HG03342 (cell line): Measurements from ENCODE around the gene MEN1.
A peak's percentile ranks its signal among the peaks of the same experiment; 100 is the strongest.

Experiments
- ATAC-seq: cut with Tn5 transposase; IDR thresholded peaks from one replicate; pipeline ENCODE4 v1.9.1; 2021; ENCODE audit warnings: mild to moderate bottlenecking, moderate library complexity; ENCODE audit not compliant: unreplicated experiment

Gene MEN1

DNA sequence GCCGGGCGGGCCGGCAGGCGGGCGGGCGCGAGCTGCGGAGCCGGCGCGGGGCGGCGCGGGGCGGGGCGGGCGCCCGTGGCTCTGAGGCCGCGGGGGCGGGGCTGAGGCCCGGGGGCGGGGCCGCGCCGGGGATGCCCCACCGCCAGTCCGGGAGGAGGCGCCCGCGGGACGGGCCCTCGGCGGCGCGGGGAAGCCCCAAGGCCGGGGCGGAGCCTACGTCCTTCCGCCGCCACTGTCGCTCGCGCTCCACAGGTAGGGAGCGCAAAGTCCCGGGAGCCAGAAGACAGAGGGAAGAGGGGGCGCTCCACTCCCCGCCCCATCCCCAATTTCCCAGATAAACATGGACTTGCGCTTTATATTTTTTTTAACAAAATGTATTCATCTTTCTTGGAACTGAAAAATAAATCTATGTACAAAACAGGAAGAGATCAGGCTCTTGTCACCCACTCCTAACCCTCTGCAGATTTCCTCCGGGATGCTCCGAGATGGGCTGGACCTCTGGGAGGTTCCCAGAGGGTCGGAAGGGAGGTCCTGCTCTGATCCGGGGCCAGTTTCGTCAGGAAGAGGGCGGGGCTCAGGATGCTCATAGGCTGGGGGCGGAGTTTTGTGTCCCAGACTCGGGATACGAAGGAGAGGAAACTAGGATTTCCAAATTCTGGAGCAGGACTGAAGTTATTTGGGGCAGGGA lies 7.0 kb downstream of the MEN1 start, which contains the start of gene MAP4K2:
Gene MAP4K2, minus strand, starts transcription at position 57 of the 688 bp plus-strand sequence. CDS start 65 bp downstream, outside the sequence.
- peak; percentile 56 for ATAC-seq

DNA sequence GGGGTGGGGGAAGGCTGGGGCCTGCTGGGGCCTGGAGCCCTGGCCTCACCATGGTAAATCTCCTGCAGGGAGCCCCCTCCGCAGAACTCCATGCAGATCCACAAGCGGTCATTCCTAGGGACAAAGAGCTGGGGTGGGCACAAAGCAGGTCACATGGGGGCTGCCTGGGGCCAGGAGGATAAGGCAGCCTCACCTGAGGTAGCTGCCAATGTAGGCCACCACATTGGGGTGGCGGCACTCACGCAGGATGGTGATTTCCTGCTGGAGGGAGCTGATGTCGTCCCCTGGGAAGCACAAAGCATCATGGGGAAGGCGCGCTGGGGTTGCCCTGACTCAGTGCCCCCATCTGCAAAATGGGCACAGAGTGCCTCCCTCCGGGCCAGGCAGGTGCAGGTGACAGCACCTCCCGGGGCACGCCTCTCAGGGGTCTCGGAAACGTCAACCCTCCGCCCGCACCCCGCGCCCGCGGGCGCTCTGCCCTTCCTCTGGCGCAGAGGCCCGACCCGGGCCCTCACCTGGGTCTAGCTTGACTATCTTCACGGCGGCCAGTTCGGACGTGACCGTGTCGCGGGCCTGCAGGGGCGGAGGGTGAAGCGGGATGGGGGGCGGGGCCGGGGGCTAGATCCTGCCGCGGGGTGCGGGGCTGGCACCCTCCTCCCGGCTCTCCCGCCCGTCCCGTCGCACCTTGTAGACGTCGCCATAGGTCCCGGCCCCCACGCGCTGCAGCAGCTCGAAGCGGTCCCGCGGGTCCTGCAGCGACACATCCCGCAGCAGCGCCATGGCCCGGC lies 7.8 kb downstream of the MEN1 start:
- ATAC-seq = peak; percentile 19

DNA sequence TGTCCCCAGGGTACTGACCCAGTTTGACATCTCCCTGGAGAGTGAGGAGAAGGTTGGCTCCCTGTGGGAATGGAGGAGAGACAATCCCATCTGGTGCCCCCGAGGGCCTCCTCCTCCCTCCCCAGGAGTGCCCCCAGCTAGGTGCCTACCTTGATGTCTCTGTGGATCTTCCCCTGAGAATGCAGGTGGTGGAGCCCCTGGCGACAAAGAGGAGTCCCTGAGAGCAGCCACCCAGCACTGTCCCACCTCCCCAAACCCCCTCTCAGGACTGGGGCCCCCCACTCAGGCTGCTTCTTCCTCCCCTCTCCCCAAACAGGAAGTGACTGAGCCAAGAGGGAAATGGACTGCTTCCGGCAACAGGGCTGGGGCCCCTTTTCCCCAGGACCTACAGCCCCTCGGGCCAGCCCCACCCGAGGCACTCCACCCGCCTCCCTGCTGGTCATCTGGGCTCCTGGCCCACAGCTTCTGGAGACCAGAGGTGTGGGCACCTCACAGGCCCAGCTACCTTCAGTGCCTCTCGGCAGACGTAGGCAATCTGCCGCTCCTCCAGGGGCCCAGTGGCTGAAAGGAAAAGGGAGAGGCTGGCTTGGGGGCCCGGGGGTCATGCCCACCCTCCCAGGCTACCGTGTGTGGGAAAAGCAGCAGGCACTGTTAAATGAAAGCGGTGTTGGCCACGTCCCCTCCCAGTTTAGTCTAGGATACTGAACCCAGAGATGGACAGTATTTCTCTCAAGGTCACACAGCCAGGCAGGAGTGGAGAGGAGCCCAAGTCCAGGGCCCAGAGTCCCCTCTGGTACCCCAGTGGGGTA lies 8.6 kb downstream of the MEN1 start:
- ATAC-seq = no peak

DNA sequence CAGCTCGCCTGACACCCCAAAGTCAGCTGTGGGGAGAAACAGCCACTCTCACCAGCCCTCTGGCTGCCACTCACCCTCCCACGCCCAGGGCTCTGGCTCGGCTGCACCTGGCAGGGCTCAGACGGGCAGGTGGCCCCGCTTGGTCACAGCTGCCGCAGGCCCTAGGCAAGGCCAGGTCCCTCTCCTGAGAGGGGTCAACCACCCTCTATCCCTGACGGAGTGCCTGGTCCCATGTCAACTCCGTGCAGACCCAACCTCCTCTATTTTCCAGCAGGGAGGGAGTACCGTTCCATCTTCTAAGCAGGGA lies 9.2 kb downstream of the MEN1 start:
- no peak for ATAC-seq

DNA sequence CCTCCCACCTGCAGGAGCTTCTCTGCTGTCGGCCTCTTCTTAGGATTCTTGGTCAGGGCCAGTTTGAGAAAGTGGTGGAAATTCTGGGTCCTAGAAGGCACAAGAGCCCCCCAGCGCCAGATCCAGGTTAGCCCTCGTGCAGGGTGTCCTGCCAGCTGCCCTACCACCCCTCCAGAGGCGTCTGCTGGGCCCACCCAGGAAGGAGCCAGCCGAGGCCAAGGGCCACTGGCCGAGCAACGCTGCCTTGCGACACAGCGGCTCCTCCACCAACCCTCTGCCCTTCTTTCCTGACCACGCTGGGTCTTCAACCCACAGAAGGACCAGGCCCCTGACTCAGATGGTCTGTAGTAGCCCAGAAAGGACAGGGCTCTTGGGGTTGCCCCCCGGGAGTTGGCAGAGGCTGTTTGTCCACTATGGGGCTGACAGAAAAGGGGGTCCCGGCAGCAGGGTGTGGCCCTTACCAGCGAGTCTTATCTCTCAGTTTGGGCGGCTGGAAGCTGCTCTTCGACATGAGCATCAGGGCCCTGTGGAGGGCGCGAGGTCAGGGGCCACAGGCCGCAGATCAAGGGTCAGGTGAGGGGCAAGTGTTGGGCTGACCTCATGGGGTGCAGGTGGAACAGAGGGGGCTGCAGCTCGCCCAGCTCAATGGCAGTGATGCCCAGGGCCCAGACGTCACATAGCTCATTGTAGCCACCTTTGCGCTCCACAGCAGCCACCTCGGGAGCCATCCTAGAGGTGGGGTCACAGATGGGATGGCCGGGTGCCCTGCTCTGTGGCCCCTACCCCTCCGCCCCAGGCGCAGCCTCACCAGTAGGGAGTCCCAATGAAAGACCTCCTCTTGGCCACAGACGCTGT lies 9.8 kb downstream of the MEN1 start:
- ATAC-seq = no peak

DNA sequence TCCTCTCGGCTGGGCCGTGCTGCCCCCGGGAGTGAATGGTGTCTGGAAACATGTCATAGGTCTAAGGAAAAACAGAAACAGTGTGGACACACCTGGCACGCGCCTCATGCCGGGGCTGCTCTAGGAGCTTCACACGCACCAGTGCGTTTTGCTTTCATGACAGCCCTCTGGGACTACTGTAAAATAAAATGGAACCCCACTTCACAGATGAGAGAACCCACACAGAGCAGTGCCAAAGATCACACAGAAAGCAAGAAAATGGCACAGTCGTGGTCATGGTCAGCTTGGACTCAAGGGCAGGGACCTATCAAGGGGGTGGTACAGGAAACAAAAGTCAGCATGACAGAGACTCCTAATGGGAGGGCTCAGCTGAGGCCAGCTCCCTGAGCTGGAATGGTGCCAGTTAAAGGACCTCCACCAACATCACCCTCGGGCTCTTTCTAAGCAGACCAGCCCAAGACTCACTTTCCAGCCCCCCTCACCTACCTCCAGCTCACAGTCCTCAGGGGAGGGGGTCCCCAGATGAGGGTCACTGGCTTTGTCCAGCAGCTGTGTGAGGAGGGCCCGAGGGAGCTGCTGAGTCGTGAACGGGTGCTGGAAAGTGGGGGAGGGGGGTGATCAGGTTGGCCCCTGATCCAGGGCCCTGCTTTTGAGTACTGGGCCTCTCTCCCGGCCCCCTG lies 10.6 kb downstream of the MEN1 start:
- no peak for ATAC-seq

DNA sequence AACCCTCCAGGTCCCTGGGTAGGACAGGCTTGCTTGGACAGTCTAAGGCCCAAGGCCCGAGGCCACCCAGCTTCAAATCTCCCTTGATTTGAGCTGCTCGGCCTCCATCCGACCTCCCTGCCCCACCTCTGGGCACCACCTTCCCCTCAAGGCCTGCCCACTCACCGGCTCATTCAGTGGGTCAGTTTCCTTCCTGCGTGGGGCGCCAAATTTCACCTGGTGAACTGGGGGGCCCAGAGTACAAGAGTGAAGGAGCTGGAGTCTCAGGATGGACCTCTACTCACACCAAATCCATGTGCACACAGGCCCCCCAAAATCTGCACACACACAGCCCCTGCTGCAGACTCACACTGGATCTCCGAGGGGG lies 11.1 kb downstream of the MEN1 start:
- no peak for ATAC-seq

DNA sequence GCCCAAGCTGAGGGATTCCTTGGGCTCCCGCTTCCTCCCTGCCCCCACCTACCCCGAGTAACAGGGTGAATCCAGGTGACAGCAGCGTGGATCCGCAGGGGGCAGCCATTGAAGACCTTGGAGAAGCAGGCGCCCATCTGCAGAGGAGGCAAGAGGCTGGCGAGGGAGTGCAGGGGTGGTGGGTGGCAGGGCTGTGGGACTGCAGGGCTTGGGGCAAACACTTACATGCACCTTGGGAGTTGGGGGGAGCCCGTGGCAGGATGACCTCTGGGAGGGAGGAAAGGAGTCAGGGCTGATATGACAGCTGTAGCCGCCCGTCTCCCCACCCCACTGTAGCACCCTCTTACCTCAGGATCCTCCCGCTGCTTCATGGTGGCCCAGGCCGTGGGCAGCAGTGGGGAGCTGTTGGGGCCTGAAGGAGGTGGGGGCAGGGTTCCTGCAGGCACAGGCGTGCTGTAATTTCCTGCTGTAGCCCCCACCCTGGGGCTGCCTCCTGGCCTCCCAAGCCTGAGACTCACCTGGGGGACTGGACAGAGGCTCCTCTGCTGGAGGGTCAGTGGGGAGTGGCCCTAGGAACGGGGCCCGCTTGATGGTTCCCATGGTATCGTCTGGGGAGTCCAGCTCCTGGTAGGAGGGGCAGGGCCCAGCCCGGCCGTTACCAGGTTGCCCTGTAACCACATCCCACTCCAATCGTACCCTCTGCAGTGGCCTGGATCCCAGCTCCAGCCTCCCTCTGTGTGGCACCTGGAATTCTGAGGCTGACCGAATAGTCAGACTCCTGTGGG lies 13.4 kb downstream of the MEN1 start:
- no peak for ATAC-seq

DNA sequence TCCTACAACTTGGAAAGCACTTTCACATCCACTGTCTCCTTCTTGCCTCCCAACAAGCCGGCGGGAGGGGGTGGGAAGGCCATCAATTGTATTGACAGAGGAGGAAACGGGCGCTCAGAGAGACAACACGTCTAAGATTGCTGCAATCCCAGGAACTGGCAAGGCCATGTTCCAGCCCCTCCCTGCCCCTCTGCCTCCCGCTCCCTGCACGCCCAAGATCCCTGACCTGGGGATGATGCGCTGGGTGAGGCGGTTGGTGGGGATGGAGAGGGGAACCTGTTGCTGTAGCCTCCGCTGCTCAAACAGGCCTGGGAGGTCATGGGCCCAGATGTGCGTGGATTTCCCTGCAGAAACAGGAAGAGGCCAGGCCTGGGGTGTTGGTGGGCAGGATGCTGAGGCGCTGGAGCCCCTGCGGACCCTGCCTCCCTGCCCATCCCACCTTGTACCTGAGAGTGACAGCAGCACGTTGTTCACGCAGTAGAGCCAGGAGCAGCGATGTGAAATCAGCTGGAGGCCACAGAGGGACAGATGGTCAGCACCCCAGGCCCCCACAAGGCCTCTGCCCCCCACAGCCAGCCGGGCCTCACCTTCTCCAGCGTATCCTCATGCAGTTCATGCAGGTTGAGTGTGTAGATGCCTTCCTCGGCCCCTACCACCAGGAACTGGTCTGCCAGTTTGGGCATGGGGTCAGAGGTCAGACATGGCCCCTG lies 14.1 kb downstream of the MEN1 start:
- no peak for ATAC-seq

DNA sequence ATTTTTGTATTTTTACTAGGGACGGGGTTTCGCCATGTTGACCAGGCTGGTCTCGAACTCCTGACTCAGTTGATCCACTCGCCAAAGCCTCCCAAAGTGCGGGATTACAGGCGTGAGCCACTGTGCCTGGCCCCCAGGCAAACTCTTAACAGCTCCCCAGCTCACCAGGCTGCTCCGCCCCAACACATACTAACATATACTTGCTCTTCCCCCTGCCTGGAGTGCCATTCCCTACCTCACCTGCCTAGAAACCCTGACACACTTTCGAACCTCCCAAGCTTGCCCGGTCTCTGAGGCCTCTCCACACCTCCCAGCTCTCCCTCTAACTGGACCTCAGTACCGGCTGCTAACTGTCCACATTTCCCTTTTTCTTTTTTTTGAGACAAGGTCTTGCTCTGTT lies 15.8 kb downstream of the MEN1 start:
- no peak for ATAC-seq

DNA sequence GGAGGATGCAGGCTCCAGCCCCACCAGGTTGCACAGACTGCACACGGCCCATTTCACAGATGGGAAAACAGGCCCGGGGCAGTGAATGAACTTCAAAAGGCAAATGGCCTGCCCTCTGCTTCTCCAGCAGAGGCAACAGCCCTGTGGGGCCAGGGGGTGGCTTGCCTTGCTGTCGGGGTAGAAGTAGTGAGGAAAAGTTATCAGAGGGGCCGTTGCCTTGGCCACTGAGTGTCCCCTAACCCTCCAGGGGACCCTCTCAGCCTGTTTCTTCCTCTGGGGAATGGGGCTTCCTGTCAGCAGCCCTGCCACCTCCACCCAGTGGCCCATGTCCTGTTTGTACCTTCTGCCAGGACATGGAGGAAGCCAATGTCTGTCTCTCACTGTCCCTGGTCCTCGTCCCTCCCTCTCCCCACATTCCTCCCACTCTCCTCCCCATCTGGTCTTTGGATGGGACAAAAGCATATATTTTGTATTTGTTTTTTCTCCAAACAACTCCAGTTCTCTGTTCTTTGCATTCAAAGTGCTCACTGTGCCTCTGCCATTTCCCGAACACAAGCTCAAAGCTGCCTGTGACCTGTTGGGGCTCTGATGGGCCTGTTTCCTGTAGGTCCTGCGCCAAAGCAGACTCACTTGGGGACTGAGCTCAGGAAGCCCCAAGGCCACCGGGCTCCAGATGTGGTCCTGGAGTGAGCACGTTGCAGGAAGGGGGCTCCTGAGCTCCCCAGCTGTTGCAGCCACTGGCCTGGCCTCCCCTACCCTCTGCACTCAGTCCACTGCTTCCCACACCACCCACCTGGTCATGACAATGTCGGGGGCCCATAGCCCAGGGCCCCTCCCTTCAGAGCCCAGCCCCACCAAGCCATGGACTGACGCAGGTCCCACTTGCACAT lies 16.8 kb downstream of the MEN1 start:
- ATAC-seq = no peak

DNA sequence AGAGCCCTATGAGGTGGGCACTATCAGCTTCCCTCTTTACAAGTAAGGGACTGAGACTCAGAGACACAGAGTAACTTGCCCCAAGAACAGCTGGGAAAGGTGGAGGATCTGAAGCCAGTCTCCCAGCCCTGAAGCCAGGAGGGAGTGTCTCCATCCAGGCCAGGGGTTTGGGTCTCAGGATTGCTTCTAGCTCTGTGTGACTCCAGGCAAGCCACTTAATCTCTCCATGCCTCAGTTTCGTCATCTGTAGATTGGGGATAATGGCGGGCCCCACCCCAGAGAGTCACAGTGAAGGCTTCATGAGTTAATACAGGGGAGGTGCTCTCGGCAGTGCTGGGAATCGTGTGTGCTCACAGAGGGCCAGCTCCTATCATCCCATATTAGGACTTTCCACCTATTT lies 17.9 kb downstream of the MEN1 start:
- ATAC-seq = no peak

DNA sequence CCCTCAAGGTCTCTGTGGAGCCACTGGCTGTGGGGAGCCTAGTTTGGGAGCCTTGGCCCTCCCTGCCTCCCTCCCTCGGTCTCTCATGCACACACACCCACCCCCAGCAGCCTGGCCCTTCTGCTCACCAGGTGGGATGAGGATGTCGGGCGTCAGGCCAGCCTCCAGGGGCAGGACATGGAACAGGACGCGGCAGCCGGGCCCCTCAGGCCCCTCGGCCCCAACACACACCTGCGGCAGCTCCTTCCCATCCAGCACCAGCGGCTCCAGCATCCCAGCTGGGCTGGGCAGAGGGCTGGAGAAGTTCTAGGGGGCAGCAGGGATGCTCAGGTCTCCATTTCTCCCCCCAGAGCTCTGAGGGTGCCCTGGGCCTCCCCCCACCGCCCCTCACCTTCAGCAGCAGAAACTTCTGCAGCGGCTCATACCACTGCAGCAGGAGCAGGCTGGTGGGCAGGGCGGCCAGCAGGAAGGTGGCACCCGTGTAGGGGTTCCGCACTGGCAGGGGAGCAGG lies 18.5 kb downstream of the MEN1 start:
- ATAC-seq = no peak

DNA sequence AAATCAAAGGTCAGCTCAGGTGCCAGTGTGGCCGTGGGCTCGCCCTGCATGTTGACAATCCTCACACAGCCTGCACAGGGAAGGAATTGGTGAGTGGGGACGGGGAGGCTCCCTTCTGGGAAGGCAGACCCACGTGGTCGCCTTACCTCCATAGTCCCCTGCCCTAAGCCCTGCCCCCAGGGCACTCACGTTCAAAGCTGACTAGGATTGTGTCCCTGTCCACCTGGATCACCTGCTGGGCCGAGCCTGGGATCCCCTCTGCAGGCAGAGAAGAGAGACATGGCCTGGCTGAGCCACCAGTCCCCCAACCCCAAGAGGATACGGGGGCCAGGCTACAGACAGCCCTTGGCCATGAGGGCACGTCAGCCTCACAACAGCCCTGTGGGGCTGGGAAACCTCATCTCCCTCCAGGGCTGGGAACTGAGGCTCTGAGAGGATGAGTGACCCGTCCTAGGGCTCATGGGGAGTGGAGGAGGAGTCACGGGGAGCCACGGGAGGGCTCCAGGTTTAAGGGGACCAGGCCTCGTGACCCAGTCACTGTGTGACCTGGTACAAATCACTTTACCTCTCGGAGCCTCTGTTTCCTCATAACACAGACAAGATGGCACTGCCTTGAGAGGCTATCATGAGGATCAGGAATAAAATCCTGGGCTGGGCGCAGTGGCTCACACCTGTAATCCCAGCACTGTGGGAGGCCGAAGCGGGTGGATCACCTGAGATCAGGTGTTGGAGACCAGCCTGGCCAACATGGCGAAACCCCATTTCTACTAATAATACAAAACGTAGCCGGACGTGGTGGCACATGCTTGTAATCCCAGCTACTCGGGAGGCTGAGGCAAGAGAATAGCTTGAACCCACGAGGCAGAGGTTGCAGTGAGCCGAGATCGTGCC lies 19.9 kb downstream of the MEN1 start:
- ATAC-seq = no peak

DNA sequence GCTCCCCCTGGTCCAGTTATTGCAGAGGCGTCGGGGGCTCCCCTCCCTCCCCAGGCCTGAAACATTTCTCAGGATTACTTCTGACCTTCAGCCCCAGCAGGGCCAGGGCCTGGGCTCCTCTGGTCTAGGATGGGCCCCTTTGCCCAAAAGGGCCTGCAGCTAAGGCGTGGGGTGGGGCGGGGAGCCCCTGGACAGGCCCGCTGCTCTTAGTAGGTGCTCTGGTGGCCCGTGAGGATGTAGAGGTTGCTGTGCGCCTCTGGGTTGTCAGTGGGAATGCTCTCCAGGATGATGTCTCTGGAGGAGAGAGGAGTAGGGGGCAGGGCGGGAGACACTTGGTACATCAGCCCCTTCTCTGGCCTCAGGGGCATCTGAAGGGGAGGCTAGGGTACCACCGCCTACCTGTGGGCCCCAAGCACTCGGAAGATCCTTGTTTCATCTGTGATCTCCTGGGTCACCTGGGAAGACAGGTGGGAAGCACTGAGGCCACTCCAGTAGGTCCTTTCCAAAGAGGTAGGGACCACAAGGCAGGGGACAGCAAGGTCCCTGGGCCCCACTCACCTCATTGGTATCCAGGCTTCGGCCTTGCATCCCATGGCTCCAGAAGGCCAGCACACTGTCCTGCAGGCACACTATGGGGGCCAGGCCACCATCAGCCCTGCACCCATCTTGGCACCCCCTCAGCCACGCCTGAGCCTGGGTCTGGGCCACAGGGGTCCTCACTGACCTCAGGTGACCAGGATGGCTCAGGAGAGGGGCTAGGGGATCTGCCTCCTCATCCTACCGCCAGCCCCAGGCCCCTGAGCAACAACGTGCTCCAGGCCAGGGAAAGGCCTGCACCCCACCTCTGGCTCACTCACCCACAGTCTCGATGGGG lies 20.8 kb downstream of the MEN1 start:
- ATAC-seq = no peak
